Raji (cell line): Measurements from ENCODE around the gene DPP9.

Experiments
- POLR2A ChIP-seq: IDR thresholded peaks from 2 replicates; pipeline ENCODE4 v1.6.1; 2011; ENCODE audit warnings: low read depth, low read length, control low read depth; ENCODE audit not compliant: insufficient read depth

DPP9 gene

DNA sequence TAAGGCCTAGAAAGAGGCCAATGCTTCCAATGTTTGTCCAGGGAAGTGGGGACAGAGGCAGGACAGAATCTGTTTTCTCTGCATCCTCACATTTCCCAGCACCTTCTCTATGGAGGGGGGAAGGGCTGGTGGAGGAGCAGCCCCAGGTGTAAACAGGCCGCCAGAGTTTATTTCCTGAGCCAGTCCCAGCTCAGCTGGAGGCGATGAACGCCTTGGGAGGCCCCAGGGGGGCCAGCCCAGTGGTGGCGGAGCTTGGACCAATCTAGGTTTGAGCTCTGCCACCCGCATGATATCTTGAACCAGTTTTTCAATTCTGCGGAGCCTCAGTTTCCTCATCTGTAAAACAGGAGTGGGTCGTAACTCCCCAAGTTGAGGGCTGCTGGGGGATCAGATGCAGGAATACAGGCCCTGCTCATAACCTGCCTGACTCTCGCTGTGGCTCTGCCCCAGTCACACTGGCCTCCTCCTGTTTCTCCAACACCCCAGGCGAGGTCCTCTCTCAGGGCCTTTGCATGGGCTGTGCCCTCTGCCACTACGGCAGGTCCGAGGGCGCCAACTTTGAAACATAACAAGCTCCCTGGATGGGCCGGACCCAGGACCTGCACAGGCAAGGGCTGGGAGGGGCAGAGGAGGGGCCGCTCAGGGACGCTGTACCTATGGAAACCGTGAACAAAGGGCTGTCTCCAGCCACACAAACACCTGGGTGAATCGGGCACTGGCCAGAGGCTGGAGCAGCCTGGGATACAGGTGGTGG, 83.2 kb downstream of the DPP9 start:
- no peak for TF ChIP-seq POLR2A

DNA sequence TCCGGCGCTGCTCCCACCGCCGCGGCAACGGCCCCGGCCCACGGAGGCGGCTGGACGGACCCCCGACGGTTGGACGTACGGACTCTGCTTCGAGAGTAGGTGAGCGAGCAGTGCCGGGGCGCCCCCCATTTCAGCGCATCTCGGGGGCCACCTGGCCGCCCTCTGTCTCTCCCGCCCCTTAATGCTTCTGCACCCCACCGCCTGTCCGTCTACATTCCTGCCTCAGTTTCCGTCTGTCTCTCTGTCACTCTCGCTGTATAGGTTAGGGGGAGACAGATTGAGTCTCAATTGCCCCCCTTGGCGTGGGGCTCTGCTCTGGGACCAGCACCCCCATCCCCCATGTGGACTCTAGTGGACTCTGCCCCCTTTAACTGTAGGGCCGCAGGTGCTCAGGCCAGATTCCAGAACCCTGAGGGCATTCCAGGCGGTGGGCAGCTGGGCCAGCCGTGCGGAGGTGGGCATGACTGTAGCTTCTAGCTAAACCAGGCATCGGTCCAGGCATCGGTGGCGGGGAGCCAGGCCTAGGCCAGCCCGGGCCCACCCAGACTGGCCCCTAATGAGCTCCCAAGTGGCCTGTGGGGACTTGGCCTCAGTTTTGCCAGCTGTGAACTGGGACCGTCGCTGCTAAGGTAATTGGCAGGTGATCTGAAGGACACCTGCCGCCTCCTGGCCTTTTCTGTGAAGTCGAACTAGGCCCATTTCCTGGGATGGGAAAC, 84.0 kb downstream of the DPP9 start:
- peak; percentile 39; the same call in 1 of the 2 replicates for TF ChIP-seq POLR2A

DNA sequence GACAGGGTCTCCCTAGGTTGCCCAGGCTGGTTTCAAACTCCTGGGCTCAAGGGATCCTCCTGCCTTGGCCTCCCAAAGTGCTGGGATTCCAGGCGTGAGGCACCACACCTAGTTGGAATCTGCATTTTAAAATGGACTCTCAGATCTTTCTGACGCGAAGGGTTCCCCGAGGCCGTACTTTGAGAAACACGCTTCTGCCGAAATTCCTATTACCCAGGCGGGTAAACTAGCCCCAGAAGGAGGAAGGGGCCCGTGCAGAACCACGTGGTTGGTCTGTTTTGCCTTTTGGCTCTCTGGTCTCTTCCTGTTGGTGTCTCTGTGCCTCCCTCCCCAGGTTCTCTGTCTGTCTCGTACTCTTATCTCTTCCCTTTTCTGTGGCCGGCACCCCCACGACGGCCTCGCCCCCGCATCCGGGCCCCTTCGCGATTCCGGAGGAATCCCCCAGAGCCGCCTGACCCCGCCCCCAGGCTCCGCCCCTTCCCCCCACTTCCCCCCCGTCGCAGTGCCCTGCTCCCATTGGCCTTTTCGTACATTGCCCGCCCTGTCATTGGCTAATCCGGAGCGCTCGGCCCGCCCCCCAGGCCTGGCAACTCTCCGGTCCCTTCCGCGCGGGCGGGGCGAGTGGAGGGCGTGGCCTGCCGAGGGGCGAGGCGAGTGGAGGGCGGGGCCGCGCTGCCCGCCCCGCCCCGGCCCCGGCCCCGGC, 84.7 kb downstream of the DPP9 start, which contains the start of gene TNFAIP8L1:
TNFAIP8L1 (plus strand) TSS at position 689 of the 703 bp plus-strand sequence. CDS start 12,354 bp downstream, outside the sequence.
- TF ChIP-seq POLR2A: peak; percentile 56; the same call in 1 of the 2 replicates

DNA sequence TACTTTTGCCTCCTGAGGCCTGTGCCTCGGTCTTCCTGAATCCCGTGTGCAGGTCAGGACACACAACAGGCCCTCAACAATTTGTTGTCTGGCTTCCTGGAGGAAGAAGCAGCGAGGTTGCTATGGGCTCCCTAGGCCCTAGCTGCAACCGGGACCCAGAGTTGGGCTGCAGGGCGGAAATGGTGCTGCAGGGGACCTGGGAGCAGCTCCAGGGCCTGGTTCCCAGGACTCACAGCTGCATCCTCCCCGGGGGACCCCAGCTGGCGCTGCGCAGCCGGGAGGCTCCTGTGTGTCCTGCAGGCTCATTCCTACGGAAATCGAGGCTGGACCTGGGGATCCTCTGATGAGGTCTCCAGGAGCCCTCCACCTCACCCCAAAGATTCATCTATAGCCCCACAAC, 85.3 kb downstream of the DPP9 start:
- no peak for TF ChIP-seq POLR2A

DNA sequence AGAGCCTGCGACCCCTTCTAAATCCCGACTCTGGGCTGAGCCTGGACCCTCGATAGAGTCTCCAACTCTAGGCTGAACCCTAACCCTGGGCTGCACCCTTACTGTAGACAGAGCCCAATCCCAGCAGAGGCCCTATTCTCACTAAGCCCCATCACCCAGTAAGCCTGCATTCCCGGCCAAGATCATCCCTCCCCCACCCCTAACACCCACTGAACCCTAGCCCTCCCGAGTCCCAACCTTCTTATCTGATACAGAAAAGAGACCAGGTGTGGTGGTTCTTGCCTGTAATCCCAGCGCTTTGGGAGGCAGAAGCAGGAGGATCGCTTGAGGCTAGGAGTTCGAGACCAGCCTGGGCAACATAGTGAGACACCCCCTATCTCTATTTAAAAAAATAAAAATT, 86.9 kb downstream of the DPP9 start:
- TF ChIP-seq POLR2A: no peak

DNA sequence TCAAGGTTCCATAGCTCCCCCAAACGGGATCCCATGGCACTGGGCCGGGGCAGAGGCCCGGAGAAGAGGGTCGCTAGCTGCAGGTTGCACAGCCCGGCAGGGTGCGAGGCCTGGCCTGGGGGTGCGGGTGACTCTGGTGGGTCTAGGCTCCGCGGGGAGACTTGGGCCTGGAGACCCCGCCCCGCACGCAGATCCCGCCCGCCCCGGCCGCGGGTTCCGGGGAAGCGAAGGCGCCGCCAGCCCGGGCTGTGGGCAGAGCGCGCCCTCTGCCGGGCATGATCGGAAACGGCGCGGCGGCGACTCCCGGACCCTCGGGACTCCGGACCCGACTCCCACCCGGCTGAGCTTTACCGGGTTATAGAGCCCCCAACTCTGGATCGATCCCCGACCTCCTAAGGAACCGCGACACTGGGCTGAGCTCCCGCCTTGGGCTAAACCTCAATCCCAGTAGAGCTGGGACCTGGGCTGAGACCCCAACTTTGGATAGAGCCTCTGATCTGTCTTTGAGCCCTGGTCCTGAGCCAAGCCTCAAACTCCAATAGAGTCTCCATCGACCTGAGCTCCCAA, 87.4 kb downstream of the DPP9 start:
- TF ChIP-seq POLR2A: peak; percentile 35; the same call in 1 of the 2 replicates

GRCh38 chr19:4635754-4636116, 87.9 kb downstream of the DPP9 start:
- no peak for TF ChIP-seq POLR2A

- no peak for TF ChIP-seq POLR2A
Measured at GRCh38 chr19:4633140-4633967, 90.3 kb downstream of the DPP9 start.
